ENCODE results near the gene RAB33B.
"Not testable (repeated sequence)": the region's sequence is repeated elsewhere in the genome, so short reads cannot be mapped to it uniquely, and the experiment has no call there.

Gene RAB33B

GRCh38 chr4:139465922-139466321, 12.0 kb downstream of the RAB33B start:
- no peak for DNase-seq

- not testable (repeated sequence) for DNase-seq
These were observed 14.8 kb downstream of the RAB33B start for GRCh38 chr4:139468756-139469155.

DNA sequence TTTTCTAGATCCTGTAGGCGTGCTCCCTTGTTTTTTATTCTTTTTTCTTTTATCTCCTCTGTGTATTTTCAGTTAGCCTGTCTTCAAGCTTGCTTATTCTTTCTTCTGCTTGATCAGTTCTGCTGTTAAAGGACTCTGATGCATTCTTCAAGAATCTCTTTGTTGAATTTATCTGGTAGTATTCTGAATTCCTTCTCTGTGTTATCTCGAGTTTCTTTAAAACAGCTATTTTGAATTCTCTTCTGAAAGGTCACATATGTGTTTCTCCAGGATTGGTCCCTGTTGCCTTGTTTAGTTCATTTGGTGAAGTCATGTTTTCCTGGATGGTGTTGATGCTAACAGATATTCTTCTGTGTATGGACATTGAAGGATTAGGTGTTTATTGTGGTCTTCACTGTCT, 15.3 kb downstream of the RAB33B start:
- no peak for DNase-seq

- no peak for DNase-seq
These were observed 15.9 kb downstream of the RAB33B start for GRCh38 chr4:139469869-139470268.

GRCh38 chr4:139470295-139470694, 16.4 kb downstream of the RAB33B start:
- no peak for DNase-seq

DNA sequence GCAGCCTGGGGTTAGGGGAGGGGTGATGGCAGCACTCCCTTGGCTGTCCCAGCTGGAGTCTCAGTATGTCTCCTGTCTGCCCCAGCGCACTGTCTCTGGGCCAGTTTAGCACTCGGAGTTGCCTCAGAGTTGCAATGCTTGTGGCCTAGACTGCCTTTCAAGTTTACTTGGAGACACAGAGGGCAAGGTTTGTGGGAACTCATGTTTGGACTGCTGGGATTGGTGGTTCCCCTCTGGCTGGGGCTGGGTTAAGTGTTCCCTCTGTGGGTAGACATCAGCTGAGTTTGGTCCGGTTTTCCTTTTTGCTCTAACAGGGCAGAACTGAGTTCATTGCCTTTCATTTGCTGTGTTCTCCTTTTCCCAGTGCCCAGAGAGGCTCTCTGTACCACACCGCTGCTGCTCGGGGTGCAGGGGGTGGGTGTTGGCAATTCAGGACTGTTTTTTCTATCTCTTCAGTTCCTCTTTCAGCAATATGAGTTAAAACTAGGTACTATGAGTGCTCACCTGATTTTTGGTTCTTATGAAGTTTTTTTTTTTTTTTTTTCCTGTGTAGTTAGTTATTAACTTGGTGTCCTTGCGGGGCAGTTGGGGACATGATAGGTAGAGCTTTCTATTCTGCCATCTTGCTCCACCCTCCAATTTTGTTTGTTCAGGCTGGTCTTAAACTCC, 17.2 kb downstream of the RAB33B start:
- no peak for DNase-seq

DNA sequence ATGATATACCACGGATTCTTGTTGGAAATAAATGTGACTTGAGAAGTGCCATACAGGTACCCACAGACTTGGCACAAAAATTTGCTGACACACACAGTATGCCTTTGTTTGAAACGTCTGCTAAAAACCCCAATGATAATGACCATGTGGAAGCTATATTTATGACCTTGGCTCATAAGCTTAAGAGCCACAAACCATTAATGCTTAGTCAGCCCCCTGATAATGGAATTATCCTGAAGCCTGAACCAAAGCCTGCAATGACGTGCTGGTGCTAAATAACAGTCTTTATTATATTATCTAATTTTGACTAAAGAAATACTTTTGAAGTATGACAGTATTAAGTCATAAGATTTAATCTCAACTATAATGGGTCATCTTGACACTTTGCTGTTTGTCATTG, 18.9 kb downstream of the RAB33B start:
- DNase-seq: no peak

GRCh38 chr4:139476363-139476762, 22.4 kb downstream of the RAB33B start:
- DNase-seq: no peak

DNA sequence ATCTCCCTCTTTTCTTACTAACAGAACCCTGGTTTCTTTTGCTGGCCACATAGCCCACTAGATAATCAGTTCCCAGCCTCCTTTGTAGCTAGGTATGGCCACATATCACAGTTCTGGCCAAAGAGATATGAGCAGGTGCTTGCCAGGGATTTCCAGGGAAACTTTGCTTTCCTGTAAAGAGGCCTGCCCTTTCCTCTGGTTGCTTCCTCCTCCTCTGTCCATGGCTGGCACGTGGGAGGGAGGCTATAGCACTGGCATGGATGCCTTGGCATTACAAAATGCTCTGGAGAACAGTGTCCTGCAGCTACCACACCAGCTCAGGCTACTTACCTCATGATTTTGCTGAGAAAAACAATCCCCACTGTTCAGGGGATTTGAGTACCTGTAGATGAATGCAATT, 27.5 kb downstream of the RAB33B start:
- DNase-seq: no peak

DNA sequence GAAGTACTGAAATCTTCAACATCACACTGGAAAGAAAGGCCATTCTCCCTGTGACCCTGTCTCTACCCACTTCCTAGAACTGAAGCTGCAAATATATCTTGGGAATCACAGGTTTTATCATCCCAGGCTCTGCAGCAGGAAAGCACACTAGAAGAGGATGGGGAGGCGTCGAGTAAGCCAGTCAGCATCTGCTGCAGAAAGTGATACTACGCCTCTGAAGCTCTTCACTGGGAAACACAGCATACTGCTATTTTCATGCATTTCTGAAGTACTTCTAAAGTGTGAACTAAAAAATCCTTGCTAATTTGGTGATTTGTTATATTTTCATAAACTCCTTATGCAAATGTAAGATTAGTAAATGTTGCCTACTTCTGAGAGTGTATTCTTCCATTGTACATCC, 29.1 kb downstream of the RAB33B start:
- DNase-seq: no peak

- no peak for DNase-seq
These were observed 30.9 kb downstream of the RAB33B start for GRCh38 chr4:139484783-139485311.

- no peak for DNase-seq
These were observed 34.5 kb downstream of the RAB33B start for GRCh38 chr4:139488442-139488841.

DNA sequence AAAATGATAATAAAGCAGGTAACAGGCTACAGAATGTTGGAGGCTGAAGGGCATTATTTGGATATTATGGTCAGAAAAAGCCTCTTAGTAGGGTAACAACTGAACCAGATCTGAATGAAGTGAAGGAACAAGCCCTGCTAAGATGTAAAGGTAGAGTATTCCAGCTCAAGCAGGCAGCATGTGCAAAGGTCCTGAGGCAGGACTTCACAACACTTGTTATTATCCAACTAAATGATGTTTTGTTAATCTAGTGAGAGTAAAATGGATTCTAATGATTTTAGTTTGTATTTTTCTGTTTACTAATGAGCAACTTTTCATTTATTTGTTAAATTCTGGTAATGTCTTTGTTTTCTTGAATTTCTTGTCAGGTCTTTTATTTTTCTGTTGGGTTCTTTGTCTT, 35.7 kb downstream of the RAB33B start:
- DNase-seq: no peak

DNA sequence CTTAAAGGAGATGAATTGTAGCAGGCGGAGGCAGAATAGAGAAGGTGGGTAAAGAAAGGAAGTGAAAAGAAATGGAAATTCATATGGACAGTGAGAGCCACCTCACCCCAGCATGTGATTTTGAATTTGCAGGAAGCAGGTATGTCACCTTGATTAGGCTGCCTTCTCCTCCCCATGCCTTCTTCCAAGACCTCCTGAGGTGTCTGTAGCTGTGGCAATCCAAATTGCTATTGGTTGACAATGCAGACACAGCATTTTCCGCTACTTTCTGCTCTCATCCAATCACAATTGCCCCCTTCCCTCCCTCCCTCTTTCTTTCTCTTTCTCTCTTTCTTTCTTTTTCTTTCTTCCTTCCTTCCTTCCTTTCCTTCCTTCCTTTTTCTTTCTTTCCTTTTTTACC, 38.5 kb downstream of the RAB33B start:
- no peak for DNase-seq

GRCh38 chr4:139493176-139493575, 39.3 kb downstream of the RAB33B start:
- DNase-seq: no peak

DNA sequence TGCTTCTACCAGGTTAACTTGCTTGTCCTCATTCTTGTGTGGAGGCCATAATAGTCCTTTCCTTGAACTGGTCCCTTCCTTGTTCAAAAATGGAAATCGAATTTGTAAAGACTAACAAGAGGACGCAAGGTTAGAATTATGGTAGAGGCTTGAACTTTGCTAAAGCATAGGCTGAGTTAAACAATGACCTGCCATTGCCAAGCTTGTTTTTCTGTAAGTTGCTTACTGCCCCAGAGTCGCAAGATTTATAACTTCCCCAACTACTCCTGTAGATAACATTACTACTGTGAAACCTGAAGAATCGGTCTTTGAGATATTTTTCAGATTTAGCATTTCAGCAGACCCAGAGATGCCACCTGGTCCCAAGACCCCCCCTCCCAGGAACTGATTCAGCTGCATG, 45.3 kb downstream of the RAB33B start:
- no peak for DNase-seq

GRCh38 chr4:139501117-139501516, 47.2 kb downstream of the RAB33B start:
- DNase-seq: no peak

DNA sequence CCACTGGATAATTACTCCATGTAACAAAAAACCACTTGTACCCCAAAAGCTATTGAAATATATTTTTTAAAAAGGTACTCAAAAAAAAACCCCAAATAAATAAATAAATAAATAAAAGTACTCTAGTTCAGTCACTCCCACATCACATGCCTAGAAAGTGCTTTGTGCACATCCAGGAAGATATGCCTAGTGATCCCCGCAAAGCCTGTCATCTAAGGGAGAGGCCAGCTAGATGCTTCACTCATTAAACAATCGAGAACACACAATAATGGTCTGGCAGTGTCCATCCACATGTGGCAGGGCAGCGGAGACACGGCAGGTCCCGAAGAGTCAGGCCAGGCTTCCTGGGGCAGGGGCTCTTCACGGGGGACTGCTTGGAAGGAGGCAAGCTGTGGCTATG, 47.6 kb downstream of the RAB33B start:
- no peak for DNase-seq

GRCh38 chr4:139501927-139502899, 48.3 kb downstream of the RAB33B start:
- DNase-seq: no peak

- DNase-seq: no peak
These were observed 49.8 kb downstream of the RAB33B start for GRCh38 chr4:139503622-139504166.

DNA sequence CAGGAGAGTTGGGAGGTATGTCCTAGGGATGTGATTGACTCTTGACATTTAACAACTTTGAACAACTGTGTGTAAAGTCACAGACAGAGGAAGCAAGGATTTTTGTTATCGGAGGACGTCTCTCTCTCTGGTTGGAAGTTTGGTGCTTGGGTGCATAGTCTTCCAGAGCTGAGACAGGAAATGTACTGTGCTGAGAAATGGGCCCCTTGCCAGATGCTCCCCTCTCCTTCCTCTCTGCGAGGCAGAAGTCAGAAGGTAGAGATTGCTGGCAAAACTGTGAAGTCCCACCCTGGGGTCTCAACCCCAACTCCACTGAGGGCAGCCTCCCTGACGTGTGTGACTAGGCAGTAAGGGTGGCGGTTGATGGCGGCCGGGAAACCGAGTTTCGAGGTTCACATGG, 52.9 kb downstream of the RAB33B start:
- no peak for DNase-seq

GRCh38 chr4:139508581-139509237, 54.8 kb downstream of the RAB33B start:
- no peak for DNase-seq
